ENCODE data around the gene ADAT3. TPM values are rescaled to one million over a fixed set of nuclear protein-coding genes. Genes with fewer than 3 reads are reported as not detected.

Gene ADAT3
- total RNA-seq, 2 experiments from 2014 or later, result 7.9 to 16.4 TPM

- POLR2A ChIA-PET, result interaction anchor here (0.8 to 1.2 kb wide), 4 partner anchors 10 to 40 kb away, joined by 3 read pairs; no protein-coding TSS in a partner anchor
- Histone ChIP-seq H3K4me1 (ENCODE audit: insufficient read depth, low read length, poor library complexity, severe bottlenecking) (peaks cover 32% of the 10 kb centered on the region), H3K27ac (ENCODE audit: low read depth, low read length, poor library complexity, severe bottlenecking) (peak overlapping the region; percentile 97), H3K9me2 (ENCODE audit: insufficient read depth, low read length) (no peaks in the 10 kb centered on the region), H2AFZ (ENCODE audit: low read length) (peak overlapping the region; percentile 61; the same call in 1 of the 2 replicates), H3K79me2 (ENCODE audit: insufficient read depth, low read depth, low read length) (peaks cover 37% of the 10 kb centered on the region), H3K36me3 (ENCODE audit: insufficient read depth, low read length) (peaks cover 8% of the 10 kb centered on the region; the same call in 1 of the 2 replicates), H3K4me3 (ENCODE audit: low read depth, low read length, poor library complexity, severe bottlenecking) (peak overlapping the region; percentile 71), H3K9me3 (ENCODE audit: low read length) (no peaks in the 10 kb centered on the region), H4K20me1 (ENCODE audit: insufficient read depth, low read length) (peaks cover 5% of the 10 kb centered on the region), H3K4me2 (ENCODE audit: low read length) (peak overlapping the region; percentile 84)
- DNase-seq (ENCODE audit: low spot score), result no peak
- TF ChIP-seq EZH2phosphoT487 (IDR thresholded peaks at IDR 0.05; ENCODE audit: borderline replicate concordance, low read depth, low read length), result no peak
- intact Hi-C loops (cut with micrococcal nuclease; ENCODE audit: unreplicated experiment), result loop anchor here (1.0 to 10.0 kb wide), 4 partner anchors 7 to 180 kb away; no protein-coding TSS in a partner anchor
- CTCF ChIA-PET (ENCODE audit: unreplicated experiment), result no interaction called here
- BruUV-seq (replicated peaks), result no TSS peak
Observed at GRCh38 chr19:1904860-1905109, 414 bp upstream of the ADAT3 start.

GRCh38 chr19:1905863-1906375 lies 720 bp downstream of the ADAT3 start:
- no peak for DNase-seq (ENCODE audit: low spot score)
- no TSS peak for BruUV-seq (replicated peaks)
- Histone ChIP-seq H3K4me1 (ENCODE audit: insufficient read depth, low read length, poor library complexity, severe bottlenecking) (peaks cover 32% of the 10 kb centered on the region), H3K79me2 (ENCODE audit: insufficient read depth, low read depth, low read length) (peaks cover 40% of the 10 kb centered on the region), H3K36me3 (ENCODE audit: insufficient read depth, low read length) (peaks cover 8% of the 10 kb centered on the region; the same call in 1 of the 2 replicates), H4K20me1 (ENCODE audit: insufficient read depth, low read length) (peaks cover 5% of the 10 kb centered on the region), H3K4me2 (ENCODE audit: low read length) (peak overlapping the region; percentile 100), H3K9me2 (ENCODE audit: insufficient read depth, low read length) (no peaks in the 10 kb centered on the region), H3K4me3 (ENCODE audit: low read depth, low read length, poor library complexity, severe bottlenecking) (peak overlapping the region; percentile 71), H3K27ac (ENCODE audit: low read depth, low read length, poor library complexity, severe bottlenecking) (peak overlapping the region; percentile 97), H3K9me3 (ENCODE audit: low read length) (no peaks in the 10 kb centered on the region), H2AFZ (ENCODE audit: low read length) (no peak overlapping the region; the same call in 1 of the 2 replicates)
- CTCF ChIA-PET (ENCODE audit: unreplicated experiment), result no interaction called here
- no peak for TF ChIP-seq EZH2phosphoT487 (IDR thresholded peaks at IDR 0.05; ENCODE audit: borderline replicate concordance, low read depth, low read length)
- TF ChIP-seq, protein P1, sequence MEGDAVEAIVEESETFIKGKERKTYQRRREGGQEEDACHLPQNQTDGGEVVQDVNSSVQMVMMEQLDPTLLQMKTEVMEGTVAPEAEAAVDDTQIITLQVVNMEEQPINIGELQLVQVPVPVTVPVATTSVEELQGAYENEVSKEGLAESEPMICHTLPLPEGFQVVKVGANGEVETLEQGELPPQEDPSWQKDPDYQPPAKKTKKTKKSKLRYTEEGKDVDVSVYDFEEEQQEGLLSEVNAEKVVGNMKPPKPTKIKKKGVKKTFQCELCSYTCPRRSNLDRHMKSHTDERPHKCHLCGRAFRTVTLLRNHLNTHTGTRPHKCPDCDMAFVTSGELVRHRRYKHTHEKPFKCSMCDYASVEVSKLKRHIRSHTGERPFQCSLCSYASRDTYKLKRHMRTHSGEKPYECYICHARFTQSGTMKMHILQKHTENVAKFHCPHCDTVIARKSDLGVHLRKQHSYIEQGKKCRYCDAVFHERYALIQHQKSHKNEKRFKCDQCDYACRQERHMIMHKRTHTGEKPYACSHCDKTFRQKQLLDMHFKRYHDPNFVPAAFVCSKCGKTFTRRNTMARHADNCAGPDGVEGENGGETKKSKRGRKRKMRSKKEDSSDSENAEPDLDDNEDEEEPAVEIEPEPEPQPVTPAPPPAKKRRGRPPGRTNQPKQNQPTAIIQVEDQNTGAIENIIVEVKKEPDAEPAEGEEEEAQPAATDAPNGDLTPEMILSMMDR (conservative IDR thresholded peaks at IDR 0.05; ENCODE audit: low read length), result no peak
- POLR2A ChIA-PET, result no interaction called here
- intact Hi-C loops (cut with micrococcal nuclease; ENCODE audit: unreplicated experiment), result loop anchor here (1.0 to 10.0 kb wide), 4 partner anchors 9 to 179 kb away; no protein-coding TSS in a partner anchor

DNA sequence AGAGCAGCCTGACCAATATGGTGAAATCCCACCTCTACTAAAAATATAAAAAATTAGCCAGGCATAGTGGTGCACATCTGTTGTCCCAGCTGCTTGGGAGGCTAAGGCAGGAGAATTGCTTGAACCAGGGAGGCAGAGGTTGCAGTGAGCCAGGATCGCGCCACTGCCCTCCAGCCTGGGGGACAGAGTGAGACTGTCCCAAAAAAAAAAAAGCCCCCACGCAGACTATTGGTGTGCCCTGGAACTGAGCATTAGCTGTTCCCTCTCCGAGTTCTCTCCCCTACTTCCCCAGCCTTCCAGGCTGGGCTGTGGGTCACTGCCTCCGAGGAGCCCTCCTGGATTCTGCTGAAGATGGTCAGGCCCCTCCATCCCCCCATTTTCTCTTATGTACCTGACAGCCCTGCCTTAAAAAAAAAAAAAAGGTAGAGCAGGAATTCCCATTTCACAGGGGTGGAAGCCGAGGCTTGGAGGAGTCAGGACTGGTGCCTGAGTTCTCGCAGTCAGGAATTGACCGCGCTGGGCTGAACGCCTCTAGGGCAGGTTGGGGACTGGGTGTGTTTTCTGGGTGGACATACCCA lies 1.9 kb downstream of the ADAT3 start:
- Histone ChIP-seq H3K4me2 (ENCODE audit: low read length) (peak overlapping the region; percentile 2; the same call in 1 of the 2 replicates), H3K9me2 (ENCODE audit: insufficient read depth, low read length) (no peaks in the 10 kb centered on the region), H3K4me3 (ENCODE audit: low read depth, low read length, poor library complexity, severe bottlenecking) (no peak overlapping the region), H3K9me3 (ENCODE audit: low read length) (no peaks in the 10 kb centered on the region), H4K20me1 (ENCODE audit: insufficient read depth, low read length) (peaks cover 5% of the 10 kb centered on the region), H3K4me1 (ENCODE audit: insufficient read depth, low read length, poor library complexity, severe bottlenecking) (peaks cover 32% of the 10 kb centered on the region), H3K27ac (ENCODE audit: low read depth, low read length, poor library complexity, severe bottlenecking) (no peak overlapping the region), H3K36me3 (ENCODE audit: insufficient read depth, low read length) (peaks cover 12% of the 10 kb centered on the region; the same call in 1 of the 2 replicates), H3K79me2 (ENCODE audit: insufficient read depth, low read depth, low read length) (peaks cover 48% of the 10 kb centered on the region), H2AFZ (ENCODE audit: low read length) (no peak overlapping the region)
- no peak for DNase-seq (ENCODE audit: low spot score)
- no peak for TF ChIP-seq EZH2phosphoT487 (IDR thresholded peaks at IDR 0.05; ENCODE audit: borderline replicate concordance, low read depth, low read length)
- TF ChIP-seq, protein P1 (conservative IDR thresholded peaks at IDR 0.05; ENCODE audit: low read length), result no peak
- ChIA-PET POLR2A (no interaction called here), CTCF (ENCODE audit: unreplicated experiment) (no interaction called here)
- intact Hi-C loops (cut with micrococcal nuclease; ENCODE audit: unreplicated experiment), result loop anchor here (10.0 kb wide), 1 partner anchor 178 kb away; no protein-coding TSS in a partner anchor
- BruUV-seq (replicated peaks), result no TSS peak

Measured in OCI-LY7 (cell line).